ENCODE measurements around the gene SIAE. TPM values are rescaled to one million over a fixed set of nuclear protein-coding genes. Genes with fewer than 3 reads are reported as not detected.

Gene SIAE
- total and polyA plus RNA-seq, 4 experiments from 2014 or later: 2.8 to 6.8 (median 4.5) TPM

GRCh38 chr11:124716591-124716990 lies 43.1 kb upstream of the SIAE start:
- POLR2A ChIA-PET (ENCODE audit: partially characterized antibody): no interaction called here
- Mint-ChIP-seq H3K9me3 (peaks cover 0 to 1% (median 0%) of the 10 kb centered on the region in 8 donors), H3K4me3 (no peak overlapping the region), H3K36me3 (peaks cover 0 to 9% of the 10 kb centered on the region in 2 donors), H3K27me3 (peaks cover 16 to 35% of the 10 kb centered on the region in 2 donors), H3K4me1 (peaks cover 8 to 14% (median 10%) of the 10 kb centered on the region in 4 donors), H3K27ac (no peak overlapping the region)
- intact Hi-C loops (cut with micrococcal nuclease): no loop called here
- Histone ChIP-seq H3K4me3 (ENCODE audit: low read length in 2 of 2) (no peak overlapping the region), H3K36me3 (ENCODE audit: insufficient read depth, low read length) (no peaks in the 10 kb centered on the region), H3K9me3 (ENCODE audit: control insufficient read depth in 1 of 2, low read length in 2 of 2) (no peaks in the 10 kb centered on the region), H3K27ac (ENCODE audit: low read depth, low read length) (no peak overlapping the region), H3K27me3 (ENCODE audit: insufficient read depth, low read length) (peaks cover 7% of the 10 kb centered on the region), H3K4me1 (ENCODE audit: insufficient read depth, low read length) (peaks cover 13% of the 10 kb centered on the region)
- CTCF ChIA-PET (ENCODE audit: partially characterized antibody): no interaction called here
- DNase-seq: no peak

- Histone ChIP-seq H3K9me3 (ENCODE audit: control insufficient read depth in 1 of 2, low read length in 2 of 2) (no peaks in the 10 kb centered on the region), H3K27me3 (ENCODE audit: insufficient read depth, low read length) (peaks cover 7% of the 10 kb centered on the region), H3K4me3 (ENCODE audit: low read length in 2 of 2) (no peak overlapping the region), H3K27ac (ENCODE audit: low read depth, low read length) (no peak overlapping the region), H3K36me3 (ENCODE audit: insufficient read depth, low read length) (no peaks in the 10 kb centered on the region), H3K4me1 (ENCODE audit: insufficient read depth, low read length) (peaks cover 2% of the 10 kb centered on the region)
- Mint-ChIP-seq H3K4me1 (peaks cover under 1 to 2% (median 1%) of the 10 kb centered on the region in 4 donors), H3K27ac (no peak overlapping the region), H3K27me3 (peaks cover 7 to 28% of the 10 kb centered on the region in 2 donors), H3K4me3 (no peak overlapping the region), H3K36me3 (peaks cover 0 to 14% of the 10 kb centered on the region in 2 donors), H3K9me3 (peaks cover 0 to 12% (median 6%) of the 10 kb centered on the region in 8 donors)
- ChIA-PET CTCF (ENCODE audit: partially characterized antibody) (no interaction called here), POLR2A (ENCODE audit: partially characterized antibody) (no interaction called here)
- intact Hi-C loops (cut with micrococcal nuclease): no loop called here
- DNase-seq: no peak
Measured at GRCh38 chr11:124712392-124712791, 38.9 kb upstream of the SIAE start.

GRCh38 chr11:124707829-124708228 lies 34.3 kb upstream of the SIAE start:
- H3K4me1 Mint-ChIP-seq: no peaks in the 10 kb centered on the region

GRCh38 chr11:124700028-124700427 lies 26.5 kb upstream of the SIAE start:
- Mint-ChIP-seq H3K27me3 (peaks cover 12 to 13% of the 10 kb centered on the region in 2 donors), H3K4me3 (no peak overlapping the region), H3K4me1 (no peaks in the 10 kb centered on the region), H3K9me3 (peaks cover 0 to 9% (median 3%) of the 10 kb centered on the region in 8 donors), H3K36me3 (peaks cover 1 to 7% of the 10 kb centered on the region in 2 donors), H3K27ac (no peak overlapping the region)
- Histone ChIP-seq H3K36me3 (ENCODE audit: insufficient read depth, low read length) (no peaks in the 10 kb centered on the region), H3K4me3 (ENCODE audit: low read length in 2 of 2) (no peak overlapping the region), H3K27ac (ENCODE audit: low read depth, low read length) (no peak overlapping the region), H3K4me1 (ENCODE audit: insufficient read depth, low read length) (no peaks in the 10 kb centered on the region), H3K9me3 (ENCODE audit: control insufficient read depth in 1 of 2, low read length in 2 of 2) (no peaks in the 10 kb centered on the region), H3K27me3 (ENCODE audit: insufficient read depth, low read length) (no peaks in the 10 kb centered on the region)
- ChIA-PET POLR2A (ENCODE audit: partially characterized antibody) (no interaction called here), CTCF (ENCODE audit: partially characterized antibody) (no interaction called here)
- DNase-seq: no peak
- intact Hi-C loops (cut with micrococcal nuclease): no loop called here

More at GRCh38 chr11:124707829-124708228, 34.3 kb upstream of the SIAE start:
- no peak overlapping the region for H3K4me3 ChIP-seq (ENCODE audit: low read length in 2 of 2)
- no peaks in the 10 kb centered on the region for H3K27me3 ChIP-seq (ENCODE audit: insufficient read depth, low read length)
- ChIA-PET POLR2A (ENCODE audit: partially characterized antibody) (no interaction called here), CTCF (ENCODE audit: partially characterized antibody) (no interaction called here)
- H3K9me3 Mint-ChIP-seq: peaks cover 0 to 22% (median 10%) of the 10 kb centered on the region in 8 donors
- no peak for DNase-seq
- no peaks in the 10 kb centered on the region for H3K9me3 ChIP-seq (ENCODE audit: control insufficient read depth in 1 of 2, low read length in 2 of 2)
- peaks cover 1 to 10% of the 10 kb centered on the region in 2 donors for H3K36me3 Mint-ChIP-seq
- H3K4me3 Mint-ChIP-seq: no peak overlapping the region
- peaks cover 10 to 12% of the 10 kb centered on the region in 2 donors for H3K27me3 Mint-ChIP-seq
- no peaks in the 10 kb centered on the region for H3K4me1 ChIP-seq (ENCODE audit: insufficient read depth, low read length)
- H3K27ac ChIP-seq (ENCODE audit: low read depth, low read length): no peak overlapping the region
- no peaks in the 10 kb centered on the region for H3K36me3 ChIP-seq (ENCODE audit: insufficient read depth, low read length)
- intact Hi-C loops (cut with micrococcal nuclease): no loop called here
- no peak overlapping the region for H3K27ac Mint-ChIP-seq

- H3K36me3 Mint-ChIP-seq: peaks cover 1 to 7% of the 10 kb centered on the region in 2 donors
- POLR2A ChIA-PET (ENCODE audit: partially characterized antibody): no interaction called here
- intact Hi-C loops (cut with micrococcal nuclease): no loop called here
Measured at GRCh38 chr11:124699547-124699946, 26.0 kb upstream of the SIAE start.

GRCh38 chr11:124693142-124693541 lies 19.6 kb upstream of the SIAE start:
- no peaks in the 10 kb centered on the region for H3K4me1 Mint-ChIP-seq
- Histone ChIP-seq H3K27me3 (ENCODE audit: insufficient read depth, low read length) (no peaks in the 10 kb centered on the region), H3K4me3 (ENCODE audit: low read length in 2 of 2) (no peak overlapping the region), H3K9me3 (ENCODE audit: control insufficient read depth in 1 of 2, low read length in 2 of 2) (no peaks in the 10 kb centered on the region), H3K4me1 (ENCODE audit: insufficient read depth, low read length) (no peaks in the 10 kb centered on the region), H3K27ac (ENCODE audit: low read depth, low read length) (no peak overlapping the region), H3K36me3 (ENCODE audit: insufficient read depth, low read length) (no peaks in the 10 kb centered on the region)
- peaks cover 0 to 2% of the 10 kb centered on the region in 2 donors for H3K27me3 Mint-ChIP-seq
- POLR2A ChIA-PET (ENCODE audit: partially characterized antibody): no interaction called here
- intact Hi-C loops (cut with micrococcal nuclease): no loop called here
- H3K36me3 Mint-ChIP-seq: no peaks in the 10 kb centered on the region
- CTCF ChIA-PET (ENCODE audit: partially characterized antibody): interaction anchor here (0.9 kb wide), 1 partner anchor 16 kb away, joined by 3 read pairs; no protein-coding TSS in a partner anchor
- DNase-seq: no peak
- H3K27ac Mint-ChIP-seq: no peak overlapping the region
- no peaks in the 10 kb centered on the region for H3K9me3 Mint-ChIP-seq
- no peak overlapping the region for H3K4me3 Mint-ChIP-seq

More at GRCh38 chr11:124699547-124699946, 26.0 kb upstream of the SIAE start:
- Mint-ChIP-seq H3K27ac (no peak overlapping the region), H3K4me3 (no peak overlapping the region), H3K9me3 (peaks cover 0 to 9% (median 3%) of the 10 kb centered on the region in 8 donors), H3K4me1 (no peaks in the 10 kb centered on the region), H3K27me3 (peaks cover 12 to 13% of the 10 kb centered on the region in 2 donors)
- no peaks in the 10 kb centered on the region for H3K36me3 ChIP-seq (ENCODE audit: insufficient read depth, low read length)
- H3K27ac ChIP-seq (ENCODE audit: low read depth, low read length): no peak overlapping the region
- DNase-seq: no peak
- CTCF ChIA-PET (ENCODE audit: partially characterized antibody): no interaction called here
- H3K4me3 ChIP-seq (ENCODE audit: low read length in 2 of 2): no peak overlapping the region
- H3K9me3 ChIP-seq (ENCODE audit: control insufficient read depth in 1 of 2, low read length in 2 of 2): no peaks in the 10 kb centered on the region
- no peaks in the 10 kb centered on the region for H3K27me3 ChIP-seq (ENCODE audit: insufficient read depth, low read length)
- H3K4me1 ChIP-seq (ENCODE audit: insufficient read depth, low read length): no peaks in the 10 kb centered on the region

GRCh38 chr11:124682443-124682842 lies 8.9 kb upstream of the SIAE start:
- peaks cover 5% of the 10 kb centered on the region for H3K27me3 ChIP-seq (ENCODE audit: insufficient read depth, low read length)
- H3K4me1 ChIP-seq (ENCODE audit: insufficient read depth, low read length): no peaks in the 10 kb centered on the region
- intact Hi-C loops (cut with micrococcal nuclease): no loop called here
- Mint-ChIP-seq H3K4me3 (no peak overlapping the region), H3K36me3 (peaks cover 20 to 26% of the 10 kb centered on the region in 2 donors), H3K27me3 (peaks cover 5 to 8% of the 10 kb centered on the region in 2 donors), H3K9me3 (peaks cover 2 to 47% (median 32%) of the 10 kb centered on the region in 8 donors), H3K4me1 (no peaks in the 10 kb centered on the region), H3K27ac (no peak overlapping the region)
- H3K9me3 ChIP-seq (ENCODE audit: control insufficient read depth in 1 of 2, low read length in 2 of 2): peaks cover 4 to 8% of the 10 kb centered on the region in 2 donors
- ChIA-PET POLR2A (ENCODE audit: partially characterized antibody) (no interaction called here), CTCF (ENCODE audit: partially characterized antibody) (interaction anchor here (0.9 kb wide), 1 partner anchor 14 kb away, joined by 4 read pairs; no protein-coding TSS in a partner anchor)
- no peak overlapping the region for H3K27ac ChIP-seq (ENCODE audit: low read depth, low read length)
- no peak overlapping the region for H3K4me3 ChIP-seq (ENCODE audit: low read length in 2 of 2)
- H3K36me3 ChIP-seq (ENCODE audit: insufficient read depth, low read length): no peaks in the 10 kb centered on the region
- DNase-seq: no peak
